Posterior vena cava (tissue), 2 donors: ENCODE results near the gene PLEKHO2. TPM values are rescaled to one million over a fixed set of nuclear protein-coding genes. Genes with fewer than 3 reads are reported as not detected.

Experiments
- DNase-seq: peaks from one replicate; pipeline ENCODE4 v3.0.0-alpha.2; 2020; ENCODE audit warnings: low spot score
- intact Hi-C, 2 donors: fragments of 100-400 bp; cut with DNase I; formaldehyde crosslinking; loops; one replicate each; pipeline versions ENCODE4 v1.14.1 to v1.14.2; 2022 to 2023
- total RNA-seq, 2 donors: library from RNA; stranded (reverse); fragmentation: NEBNext Ultra II Directional; extraction: Animal tissue kit (Norgen Biotek cat#: 25700); gene quantifications; one replicate each; pipeline ENCODE4 v1.2.1, GENCODE V29; 2021
- donor health status: DM: yes; HTN: yes; CAD: no.
- donor health status: DM: yes; HTN: yes; CAD: no.

Gene PLEKHO2
- total RNA-seq, 2 donors from 2014 or later, result 40.9 to 50.1 TPM

- DNase-seq, result no peak
- intact Hi-C loops, result loop anchor here in 1 of 2 donors (10.0 kb wide), 1 partner anchor 47 kb away; no protein-coding TSS in a partner anchor
Measured at GRCh38 chr15:64847876-64848716, 6.4 kb downstream of the PLEKHO2 start.

GRCh38 chr15:64850778-64851502 is 9.2 kb downstream of the PLEKHO2 start:
- intact Hi-C loops, result loop anchor here in 1 of 2 donors (5.0 kb wide), 1 partner anchor 171 kb away; no protein-coding TSS in a partner anchor
- no peak for DNase-seq

GRCh38 chr15:64851503-64851840 is 9.8 kb downstream of the PLEKHO2 start:
- DNase-seq, result no peak
- intact Hi-C loops, result loop anchor here in 1 of 2 donors (5.0 kb wide), 1 partner anchor 171 kb away; no protein-coding TSS in a partner anchor

- no peak for DNase-seq
- intact Hi-C loops, result loop anchor here in 1 of 2 donors (5.0 kb wide), 1 partner anchor 168 kb away; no protein-coding TSS in a partner anchor
Measured at GRCh38 chr15:64854041-64854440, 12.3 kb downstream of the PLEKHO2 start.

- no peak for DNase-seq
- intact Hi-C loops, result loop anchor here in 1 of 2 donors (5.0 kb wide), 1 partner anchor 168 kb away; no protein-coding TSS in a partner anchor
Measured at GRCh38 chr15:64854526-64854925, 12.8 kb downstream of the PLEKHO2 start.

GRCh38 chr15:64855205-64855975 is 13.7 kb downstream of the PLEKHO2 start:
- intact Hi-C loops, result no loop called here
- no peak for DNase-seq

- intact Hi-C loops, result no loop called here
Measured at GRCh38 chr15:64856429-64857145, 14.9 kb downstream of the PLEKHO2 start.

GRCh38 chr15:64857421-64857820 is 15.7 kb downstream of the PLEKHO2 start:
- no peak for DNase-seq
- intact Hi-C loops, result no loop called here

More at GRCh38 chr15:64856429-64857145, 14.9 kb downstream of the PLEKHO2 start:
- no peak for DNase-seq

GRCh38 chr15:64858021-64858575 is 16.4 kb downstream of the PLEKHO2 start:
- DNase-seq, result no peak
- intact Hi-C loops, result no loop called here

- intact Hi-C loops, result no loop called here
- no peak for DNase-seq
Measured at GRCh38 chr15:64859226-64859625, 17.5 kb downstream of the PLEKHO2 start.

- no peak for DNase-seq
- intact Hi-C loops, result no loop called here
Measured at GRCh38 chr15:64861331-64861730, 19.6 kb downstream of the PLEKHO2 start.

GRCh38 chr15:64861960-64862359 is 20.2 kb downstream of the PLEKHO2 start:
- DNase-seq, result no peak

GRCh38 chr15:64862408-64862807 is 20.7 kb downstream of the PLEKHO2 start:
- intact Hi-C loops, result no loop called here
- DNase-seq, result no peak

More at GRCh38 chr15:64861960-64862359, 20.2 kb downstream of the PLEKHO2 start:
- intact Hi-C loops, result no loop called here

- no peak for DNase-seq
- intact Hi-C loops, result no loop called here
Measured at GRCh38 chr15:64864068-64864467, 22.4 kb downstream of the PLEKHO2 start.

GRCh38 chr15:64865126-64865997 is 23.6 kb downstream of the PLEKHO2 start:
- DNase-seq, result no peak
- intact Hi-C loops, result no loop called here

- intact Hi-C loops, result no loop called here
- DNase-seq, result no peak
Measured at GRCh38 chr15:64865998-64866520, 24.3 kb downstream of the PLEKHO2 start.

- DNase-seq, result no peak
- intact Hi-C loops, result no loop called here
Measured at GRCh38 chr15:64869501-64869900, 27.8 kb downstream of the PLEKHO2 start.
